GM12864 (cell line): ENCODE data around the gene TMEM123.

ENCODE experiments used
- DNase-seq: peaks from one replicate; pipeline ENCODE4 v3.0.0-alpha.2; 2011; ENCODE audit warnings: low read depth
- H3K4me3 ChIP-seq: 2 replicates; pipeline ENCODE4 v1.5.1; 2011; ENCODE audit warnings: mild to moderate bottlenecking, low read depth, low read length, control low read depth
- TF ChIP-seq, protein P1 (sequence below): IDR thresholded peaks from 2 replicates; pipeline ENCODE4 v1.5.1; 2011; ENCODE audit warnings: low read depth, mild to moderate bottlenecking, moderate library complexity, low read length, control low read depth, inconsistent platforms; ENCODE audit errors: missing control alignments

The TMEM123 gene

DNA sequence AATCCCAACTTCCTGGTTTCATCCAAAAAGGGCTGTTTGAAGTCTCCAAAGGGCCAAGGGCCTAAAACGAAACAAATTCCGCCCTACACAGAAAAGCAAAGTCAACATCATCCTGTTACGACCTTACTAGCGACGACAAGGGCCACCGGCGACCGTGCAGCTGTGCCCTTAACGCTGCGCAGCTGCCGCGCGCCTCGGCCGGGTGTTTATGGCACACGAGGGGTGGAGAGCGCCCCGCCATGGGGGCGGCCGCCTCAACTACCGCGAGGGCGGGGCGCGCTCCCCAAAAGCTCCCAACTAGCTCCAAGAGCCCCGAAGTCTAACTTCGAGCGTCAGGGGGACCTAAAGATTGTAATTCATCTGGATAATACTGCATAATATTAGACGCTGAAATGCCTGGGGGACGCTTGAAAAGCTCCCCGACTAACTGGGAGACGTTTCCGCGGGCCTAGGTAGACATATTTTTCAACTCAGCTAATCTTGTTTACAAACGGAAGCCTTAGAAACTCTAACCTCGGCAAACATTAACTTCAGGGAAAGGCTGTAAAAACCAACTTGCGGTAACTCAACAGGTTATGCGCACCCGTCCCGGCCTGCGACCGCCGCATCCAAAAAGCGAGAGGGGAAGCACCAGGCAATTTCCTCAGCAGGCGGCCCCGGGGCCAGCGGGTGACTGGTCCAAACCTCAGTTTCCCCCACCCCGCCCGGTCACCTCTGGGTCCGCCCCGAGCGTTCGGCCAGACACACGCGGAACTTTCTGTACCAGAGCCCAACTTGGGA is 694 bp downstream of the TMEM123 start:
- peak overlapping the region; percentile 84 for H3K4me3 ChIP-seq
- TF ChIP-seq, protein P1, sequence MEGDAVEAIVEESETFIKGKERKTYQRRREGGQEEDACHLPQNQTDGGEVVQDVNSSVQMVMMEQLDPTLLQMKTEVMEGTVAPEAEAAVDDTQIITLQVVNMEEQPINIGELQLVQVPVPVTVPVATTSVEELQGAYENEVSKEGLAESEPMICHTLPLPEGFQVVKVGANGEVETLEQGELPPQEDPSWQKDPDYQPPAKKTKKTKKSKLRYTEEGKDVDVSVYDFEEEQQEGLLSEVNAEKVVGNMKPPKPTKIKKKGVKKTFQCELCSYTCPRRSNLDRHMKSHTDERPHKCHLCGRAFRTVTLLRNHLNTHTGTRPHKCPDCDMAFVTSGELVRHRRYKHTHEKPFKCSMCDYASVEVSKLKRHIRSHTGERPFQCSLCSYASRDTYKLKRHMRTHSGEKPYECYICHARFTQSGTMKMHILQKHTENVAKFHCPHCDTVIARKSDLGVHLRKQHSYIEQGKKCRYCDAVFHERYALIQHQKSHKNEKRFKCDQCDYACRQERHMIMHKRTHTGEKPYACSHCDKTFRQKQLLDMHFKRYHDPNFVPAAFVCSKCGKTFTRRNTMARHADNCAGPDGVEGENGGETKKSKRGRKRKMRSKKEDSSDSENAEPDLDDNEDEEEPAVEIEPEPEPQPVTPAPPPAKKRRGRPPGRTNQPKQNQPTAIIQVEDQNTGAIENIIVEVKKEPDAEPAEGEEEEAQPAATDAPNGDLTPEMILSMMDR, result peak; percentile 25
- DNase-seq, result peak; percentile 72

- TF ChIP-seq, protein P1, result no peak
- DNase-seq, result no peak
- peak overlapping the region; percentile 84 for H3K4me3 ChIP-seq
Measured at GRCh38 chr11:102451041-102451680, 1.4 kb downstream of the TMEM123 start.

GRCh38 chr11:102449651-102450570 is 2.7 kb downstream of the TMEM123 start:
- TF ChIP-seq, protein P1, result no peak
- H3K4me3 ChIP-seq, result peak overlapping the region; percentile 84; the same call in 1 of the 2 replicates
- no peak for DNase-seq

- H3K4me3 ChIP-seq, result no peak overlapping the region
- no peak for DNase-seq
- TF ChIP-seq, protein P1, result no peak
Measured at GRCh38 chr11:102448869-102449224, 3.7 kb downstream of the TMEM123 start.

DNA sequence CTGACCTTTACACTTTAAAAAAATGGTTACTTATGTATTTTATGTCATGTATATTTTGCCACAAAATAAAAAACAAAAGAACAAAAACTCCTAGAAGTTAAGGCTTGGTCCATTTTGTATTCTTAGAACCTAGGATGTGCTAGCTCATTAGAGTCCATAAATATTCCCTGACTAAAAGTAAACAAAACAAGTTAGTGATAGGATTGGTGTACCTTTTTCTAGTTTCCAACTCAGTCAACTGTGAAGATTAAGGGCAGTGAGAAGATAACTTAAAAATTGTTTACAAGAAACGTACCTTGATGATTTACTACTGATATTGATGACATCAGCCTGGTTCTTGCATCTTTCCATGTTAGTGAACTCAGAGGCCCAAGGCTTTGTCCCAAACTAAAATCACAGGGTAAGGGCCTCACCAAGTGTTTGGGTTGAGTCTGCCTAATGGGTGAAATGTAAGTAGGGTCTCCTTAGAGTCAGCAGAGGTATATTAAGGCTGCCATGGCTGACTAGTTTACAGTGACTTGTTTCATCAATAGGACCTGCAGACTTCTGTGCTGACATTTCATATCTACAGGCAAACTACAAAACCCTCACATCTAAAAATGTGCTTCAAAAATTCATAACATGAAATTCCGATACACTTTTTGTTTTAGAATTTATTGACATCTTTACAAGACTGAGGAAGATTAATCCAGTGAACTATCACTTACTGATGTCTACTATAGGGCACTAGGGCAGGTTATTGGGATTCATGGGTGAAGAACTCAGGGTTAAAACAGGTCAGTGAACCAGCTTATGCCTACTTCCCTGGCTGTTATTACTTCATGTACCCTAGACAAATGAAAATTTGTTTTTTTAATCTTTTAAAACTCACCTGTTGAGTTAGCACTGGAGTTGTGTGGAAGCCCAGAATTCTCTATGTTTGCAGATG is 4.4 kb downstream of the TMEM123 start:
- TF ChIP-seq, protein P1, result no peak
- H3K4me3 ChIP-seq, result no peak overlapping the region
- DNase-seq, result no peak

- TF ChIP-seq, protein P1, result no peak
- H3K4me3 ChIP-seq, result no peak overlapping the region
- no peak for DNase-seq
Measured at GRCh38 chr11:102447193-102447592, 5.4 kb downstream of the TMEM123 start.
